ENCODE data around the gene FGD4.
"Not testable (repeated sequence)": the region's sequence is repeated elsewhere in the genome, so short reads cannot be mapped to it uniquely, and the experiment has no call there.

The FGD4 gene

DNA sequence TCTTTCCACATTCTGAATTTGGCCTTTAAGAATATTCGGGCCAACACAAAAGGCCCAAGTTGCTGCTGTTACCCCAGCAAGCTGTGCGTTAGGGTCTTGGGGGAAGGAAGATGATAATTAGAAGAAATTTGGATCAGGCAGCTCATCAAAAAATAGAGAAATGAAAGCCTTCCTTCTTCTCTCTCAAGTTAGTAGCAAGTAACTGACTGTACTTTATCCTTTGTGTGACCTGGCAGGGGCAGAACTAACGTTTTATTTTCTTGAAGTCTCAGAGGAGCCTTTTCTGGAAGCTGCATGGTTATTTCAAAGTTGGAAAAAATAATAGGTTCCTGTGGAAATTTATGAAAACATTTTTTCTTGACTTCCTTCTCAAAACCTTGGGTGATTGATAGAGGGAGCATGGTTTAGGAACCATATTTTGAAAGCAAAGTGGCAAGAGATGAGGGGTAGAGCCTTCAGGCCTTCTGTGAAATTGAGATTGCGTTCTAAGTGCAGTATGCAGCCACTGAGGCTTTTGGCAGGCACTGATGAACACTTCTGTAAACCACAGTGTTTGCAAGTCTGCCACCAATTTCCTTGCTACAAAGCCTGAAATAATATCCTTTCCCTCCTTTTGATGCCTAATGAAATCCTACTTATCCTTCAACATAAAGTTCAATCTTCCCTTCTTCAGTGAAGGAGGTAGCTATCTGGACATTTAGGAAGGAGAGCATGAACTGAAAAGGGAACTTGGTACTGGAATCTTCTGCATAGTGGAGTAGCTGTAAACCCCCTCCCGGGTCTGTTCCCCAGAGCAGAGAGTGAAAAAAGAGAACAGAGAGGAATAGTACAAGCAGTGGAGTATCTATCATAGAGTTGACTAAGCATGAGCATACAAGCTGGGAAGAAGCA is 123.2 kb downstream of the FGD4 start:
- no peak for DNase-seq (ENCODE audit: low read depth in 2 of 2)

DNA sequence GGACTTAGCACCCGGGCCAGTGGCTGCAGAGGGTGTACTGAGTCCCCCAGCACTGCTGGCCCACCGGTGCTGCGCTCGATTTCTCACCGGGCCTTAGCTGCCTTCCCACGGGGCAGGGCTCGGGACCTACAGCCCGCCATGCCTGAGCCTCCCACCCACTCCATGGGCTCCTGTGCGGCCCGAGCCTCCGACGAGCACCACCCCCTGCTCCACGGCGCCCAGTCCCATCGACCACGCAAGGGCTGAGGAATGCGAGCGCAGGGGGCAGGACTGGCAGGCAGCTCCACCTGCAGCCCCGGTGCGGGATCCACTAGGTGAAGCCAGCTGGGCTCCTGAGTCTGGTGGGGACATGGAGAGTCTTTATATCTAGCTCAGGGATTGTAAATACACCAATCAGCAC is 126.4 kb downstream of the FGD4 start:
- DNase-seq (ENCODE audit: low read depth in 2 of 2), result not testable (repeated sequence)

DNA sequence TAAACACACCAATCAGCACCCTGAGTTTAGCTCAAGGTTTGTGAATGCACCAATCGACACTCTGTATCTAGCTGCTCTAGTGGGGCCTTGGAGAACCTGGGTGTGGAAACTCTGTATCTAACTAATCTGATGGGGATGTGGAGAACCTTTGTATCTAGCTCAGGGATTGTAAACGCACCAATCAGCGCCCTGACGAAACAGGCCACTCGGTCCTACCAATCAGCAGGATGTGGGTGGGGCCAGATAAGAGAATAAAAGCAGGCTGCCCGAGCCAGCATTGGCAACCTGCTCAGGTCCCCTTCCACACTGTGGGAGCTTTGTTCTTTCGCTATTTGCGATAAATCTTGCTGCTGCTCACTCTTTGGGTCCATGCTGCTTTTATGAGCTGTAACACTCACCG is 127.0 kb downstream of the FGD4 start:
- not testable (repeated sequence) for DNase-seq (ENCODE audit: low read depth in 2 of 2)

DNA sequence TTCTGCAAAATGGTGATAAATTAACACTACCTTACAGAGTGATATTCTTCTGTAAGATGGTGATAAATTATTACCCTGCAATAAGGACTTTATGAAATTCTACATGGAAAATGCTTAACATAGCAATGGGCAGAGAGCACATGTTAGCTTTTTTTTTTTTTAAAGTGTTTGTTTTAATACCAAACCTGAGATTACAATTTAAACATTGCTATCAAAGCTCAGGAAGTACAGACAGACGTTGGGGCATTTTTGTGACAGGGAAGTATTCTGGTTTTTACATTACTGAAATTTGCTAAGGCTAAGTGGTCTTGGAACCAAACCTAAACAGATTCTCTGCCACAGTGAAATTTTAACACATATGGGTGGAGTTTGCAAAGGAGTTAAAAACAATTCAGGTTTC is 133.1 kb downstream of the FGD4 start:
- no peak for DNase-seq (ENCODE audit: low read depth in 2 of 2)

DNA sequence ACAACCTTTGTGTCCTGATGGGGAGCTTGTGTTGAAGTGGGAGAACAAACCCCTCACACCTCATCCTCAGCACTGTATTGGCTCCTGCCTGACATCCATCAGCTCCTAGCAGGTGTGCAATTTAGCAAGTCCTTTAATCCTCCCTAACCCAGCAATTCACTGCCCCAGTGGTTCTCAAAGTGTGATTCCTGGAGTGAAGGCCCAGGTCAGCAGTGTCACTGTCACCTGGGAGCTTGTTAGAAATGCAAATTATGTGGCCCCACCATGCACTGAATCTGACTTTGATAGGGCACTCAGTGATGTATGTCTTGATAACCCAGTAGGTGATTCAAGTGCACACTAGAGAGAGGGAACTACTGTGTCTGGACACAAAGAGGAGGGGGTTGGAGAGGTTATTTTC is 133.6 kb downstream of the FGD4 start:
- DNase-seq (ENCODE audit: low read depth in 2 of 2), result no peak

DNA sequence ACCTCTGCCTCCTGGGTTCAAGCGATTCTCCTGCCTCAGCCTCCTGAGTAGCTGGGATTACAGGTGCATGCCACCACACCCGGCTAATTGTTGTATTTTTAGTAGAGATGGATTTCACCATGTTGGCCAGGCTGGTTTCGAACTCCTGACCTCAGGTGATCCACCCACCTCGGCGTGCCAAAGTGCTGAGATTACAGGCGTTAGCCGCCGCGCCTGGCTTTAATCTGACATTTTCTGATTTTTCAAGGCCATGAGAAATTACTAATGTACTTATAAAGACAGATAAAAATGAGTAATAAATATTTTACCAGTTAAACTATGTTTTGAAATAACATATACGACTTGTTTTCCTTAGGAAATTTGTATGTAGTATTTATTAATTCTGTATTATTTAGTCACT is 134.1 kb downstream of the FGD4 start:
- not testable (repeated sequence) for DNase-seq (ENCODE audit: low read depth in 2 of 2)

DNA sequence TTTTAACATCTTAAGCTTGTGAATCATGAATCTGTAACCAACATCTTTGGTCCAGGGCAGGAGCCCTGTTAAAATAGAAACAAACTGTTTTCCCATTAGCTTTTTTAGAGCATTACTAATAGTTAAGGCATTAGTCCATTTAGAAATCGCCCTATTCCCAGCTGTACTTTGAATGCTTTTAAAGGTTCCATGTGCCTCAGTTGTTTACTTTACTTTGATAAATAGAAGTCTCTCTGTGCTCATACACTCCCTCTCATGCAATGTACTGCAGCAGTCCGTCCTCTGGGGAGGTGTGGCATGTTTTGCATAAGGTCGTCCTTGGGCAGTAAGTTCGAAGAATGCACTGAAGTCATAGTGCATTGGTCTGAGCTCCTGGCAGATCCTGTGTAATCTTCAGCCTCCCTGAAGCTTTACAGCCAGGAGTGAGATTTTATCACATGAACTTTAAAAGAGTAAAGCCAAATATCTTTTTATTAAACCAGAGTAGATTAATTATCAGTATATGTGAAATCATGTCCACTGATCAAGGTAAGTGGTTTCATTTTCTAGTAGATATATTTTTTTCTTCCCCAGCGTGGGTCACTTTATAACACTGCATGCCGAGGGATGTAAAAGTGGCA is 134.7 kb downstream of the FGD4 start:
- no peak for DNase-seq (ENCODE audit: low read depth in 2 of 2)

DNA sequence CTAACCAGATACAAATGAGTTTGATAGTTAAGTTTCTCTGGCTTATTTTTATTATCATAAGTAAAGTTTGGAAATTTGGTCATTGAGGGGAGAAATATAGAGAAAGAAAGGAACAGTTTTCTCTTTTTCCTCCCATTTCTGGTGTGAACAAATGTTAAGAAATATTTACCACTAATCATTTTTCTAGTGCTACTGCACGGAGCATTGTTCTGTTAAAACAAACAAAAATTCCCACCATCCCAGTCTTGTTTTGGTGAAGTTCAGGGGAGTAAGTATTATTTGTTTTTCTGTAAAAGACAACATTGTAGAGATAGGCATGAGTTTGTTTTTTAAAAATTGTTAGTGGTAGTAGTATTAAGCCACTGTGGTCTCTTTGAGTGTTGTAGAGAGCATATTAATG is 135.3 kb downstream of the FGD4 start:
- DNase-seq (ENCODE audit: low read depth in 2 of 2), result no peak

DNA sequence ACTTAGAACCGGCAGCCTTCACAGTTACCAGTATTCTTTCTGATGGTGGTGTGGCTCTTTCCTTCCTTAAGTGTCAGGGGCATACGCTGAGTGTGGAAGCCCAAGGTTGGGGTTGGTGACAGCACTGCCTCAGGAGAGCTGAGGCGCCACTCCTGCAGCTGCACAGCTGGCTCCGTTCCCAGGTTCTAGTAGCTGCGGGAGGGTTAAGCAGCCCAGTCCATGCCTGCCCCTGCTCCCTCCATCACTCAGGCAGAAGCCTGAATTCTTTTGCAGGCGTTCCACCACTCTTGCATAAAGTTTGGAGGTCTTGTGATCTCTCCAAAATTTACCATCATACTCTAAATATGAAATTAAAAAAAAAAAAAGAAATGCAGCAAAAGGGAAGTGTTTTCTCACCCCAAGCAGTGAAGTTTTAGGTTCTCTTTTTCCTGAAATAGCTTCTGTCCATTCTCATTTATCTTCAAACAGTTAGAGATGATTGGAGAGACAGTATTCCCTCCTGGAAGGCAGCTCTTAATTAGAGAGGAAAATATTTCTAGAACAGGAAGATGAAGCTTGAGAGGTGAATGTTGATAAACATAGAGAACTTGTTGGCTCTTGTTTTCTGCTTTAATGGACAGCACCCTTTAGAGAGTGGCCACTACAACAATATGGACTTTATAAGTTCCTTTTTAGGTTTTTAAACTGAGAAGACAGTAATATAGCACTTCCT is 136.1 kb downstream of the FGD4 start:
- no peak for DNase-seq (ENCODE audit: low read depth in 2 of 2)

DNA sequence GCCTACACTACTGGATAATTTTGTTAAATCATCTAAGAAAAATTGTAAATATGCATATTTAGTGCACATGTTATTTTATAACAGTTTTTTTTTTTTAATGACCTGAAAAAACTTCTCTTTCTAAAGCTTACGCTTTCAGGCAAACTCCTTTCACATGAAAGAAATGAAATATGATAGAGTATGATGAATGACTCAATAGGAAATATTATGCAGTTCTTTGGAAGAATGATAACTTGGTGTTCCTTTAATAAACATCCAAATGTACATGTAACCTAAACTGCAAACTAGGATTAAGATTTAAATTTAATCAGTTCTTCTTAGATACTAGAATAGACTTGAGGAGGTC is 136.6 kb downstream of the FGD4 start:
- DNase-seq (ENCODE audit: low read depth in 2 of 2), result no peak

DNA sequence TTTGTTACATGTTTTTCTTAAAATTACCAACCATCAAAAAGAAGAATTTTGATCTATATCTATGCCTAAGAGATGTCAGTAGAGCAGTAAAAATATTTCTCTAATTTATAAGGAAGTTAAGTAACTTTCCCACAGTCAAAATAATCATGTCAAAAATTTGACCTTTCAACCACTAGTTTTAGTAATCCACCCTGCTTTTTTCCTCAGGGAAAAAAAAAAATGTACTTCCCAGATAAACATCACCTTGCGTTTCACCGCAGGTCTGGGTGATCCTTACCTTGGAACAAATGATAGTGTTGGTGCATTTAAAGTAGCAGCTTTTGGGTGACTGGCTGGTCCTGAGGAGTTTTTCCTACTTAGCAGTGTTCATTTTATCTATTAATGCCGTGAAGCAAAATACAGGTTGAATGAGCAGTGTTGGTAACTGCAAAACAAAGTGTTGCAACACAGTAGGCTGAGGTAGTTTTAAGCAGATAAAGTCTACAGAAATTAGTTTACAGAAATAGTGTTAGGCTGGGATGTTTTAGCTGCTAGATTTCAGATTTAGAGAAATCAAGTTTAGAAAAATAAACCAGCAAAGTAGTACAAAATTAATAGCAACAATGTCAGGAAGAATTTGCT is 142.5 kb downstream of the FGD4 start:
- DNase-seq (ENCODE audit: low read depth in 2 of 2), result no peak

DNA sequence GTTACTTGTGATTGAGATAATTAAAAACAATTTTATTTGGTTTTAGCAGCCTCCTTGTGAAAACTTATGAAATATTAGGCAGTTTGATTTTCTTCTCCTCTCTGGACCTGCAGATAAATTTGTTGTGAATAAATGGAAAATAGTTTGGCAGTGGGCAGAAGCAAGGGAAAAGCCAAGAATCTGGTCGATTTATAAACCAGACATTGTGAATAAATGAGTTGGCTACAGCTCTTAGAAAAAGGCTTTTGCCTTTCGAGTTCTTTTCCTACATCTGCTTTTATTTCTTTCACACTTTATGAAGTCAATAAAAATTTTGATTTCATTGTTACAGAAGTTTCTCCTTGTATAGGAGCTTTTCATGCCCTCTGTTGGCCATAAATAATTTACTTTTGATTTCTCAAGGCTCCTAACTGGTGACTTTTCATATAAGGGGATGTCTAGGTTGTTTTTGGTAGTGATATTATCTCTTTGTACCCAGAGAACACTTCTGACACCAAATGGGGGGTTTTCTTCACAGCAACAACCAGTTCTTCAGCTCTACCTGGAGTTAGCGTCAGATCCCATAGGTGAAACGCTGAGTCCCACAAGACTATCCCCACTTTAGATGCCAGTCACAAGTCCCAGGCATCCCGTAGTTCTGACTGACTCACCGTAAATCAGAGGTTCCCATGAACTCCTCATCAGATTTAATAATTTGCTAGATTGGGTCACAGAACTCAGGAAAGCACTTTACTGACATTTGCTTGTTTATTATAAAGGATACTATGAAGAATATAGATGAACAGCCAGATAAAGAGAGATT is 143.3 kb downstream of the FGD4 start:
- DNase-seq (ENCODE audit: low read depth in 2 of 2), result no peak

DNA sequence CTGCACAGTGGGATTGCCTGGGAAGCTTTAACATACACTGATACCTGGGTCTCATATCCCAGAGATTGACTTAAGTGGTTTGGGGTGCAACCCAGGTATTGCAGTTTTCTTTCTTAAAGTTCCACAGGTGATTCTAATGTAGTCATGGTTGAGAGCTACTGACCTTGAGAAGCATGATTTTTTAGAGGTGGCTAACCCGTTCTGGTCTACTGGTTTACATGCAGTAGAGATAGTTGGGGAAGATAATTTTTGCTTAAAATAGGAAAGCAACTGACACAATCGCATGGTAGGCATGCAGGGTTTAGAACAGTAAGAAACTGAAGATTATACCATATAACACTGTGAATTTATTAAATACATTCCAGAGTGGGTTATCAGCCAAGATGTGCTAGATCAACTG is 145.5 kb downstream of the FGD4 start:
- no peak for DNase-seq (ENCODE audit: low read depth in 2 of 2)

DNA sequence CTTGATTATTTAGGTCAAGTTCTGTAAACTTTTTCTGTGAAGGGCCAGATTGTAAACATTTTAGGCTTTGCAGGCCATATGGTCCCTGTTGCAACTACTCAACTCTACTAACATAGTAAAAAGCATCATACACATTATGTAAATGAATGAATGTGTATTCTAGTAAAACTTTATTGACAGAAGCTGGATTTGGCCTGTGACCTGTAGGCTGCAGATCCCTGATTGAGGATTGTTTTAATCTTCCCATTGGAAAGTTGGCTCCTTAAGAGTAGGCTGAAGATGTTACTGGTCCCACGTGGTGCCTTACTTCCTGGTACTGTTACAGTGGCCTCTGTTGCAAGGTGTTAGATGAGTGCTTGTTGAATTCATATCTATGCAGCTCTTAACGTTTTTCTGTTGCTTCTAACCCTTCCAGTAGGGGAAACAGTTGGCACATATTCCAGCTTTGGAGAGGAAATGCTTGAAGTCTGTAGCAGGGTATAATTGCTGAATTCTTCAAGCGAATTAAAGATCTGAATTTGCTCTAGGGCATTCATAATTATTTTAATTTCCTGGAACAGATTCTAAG is 146.1 kb downstream of the FGD4 start:
- no peak for DNase-seq (ENCODE audit: low read depth in 2 of 2)

DNA sequence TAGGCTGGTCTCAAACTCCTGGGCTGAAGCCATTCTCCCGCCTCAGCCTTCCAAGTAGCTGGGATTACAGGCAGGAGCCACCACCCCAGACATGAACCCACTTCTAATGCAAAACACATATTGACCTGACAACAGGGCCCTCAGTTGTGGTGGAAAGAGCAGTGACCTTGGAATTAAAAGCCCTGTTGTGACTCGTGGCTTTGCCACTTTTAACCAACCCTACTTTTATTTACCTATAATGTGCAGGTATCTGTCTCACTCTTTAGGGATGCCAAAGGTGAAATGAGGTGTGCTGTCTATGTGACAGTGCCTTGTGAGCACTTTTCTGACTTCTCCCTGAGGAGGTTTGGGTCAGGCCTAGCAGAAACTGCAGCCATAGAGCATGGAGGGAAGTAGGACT is 146.9 kb downstream of the FGD4 start:
- no peak for DNase-seq (ENCODE audit: low read depth in 2 of 2)

DNA sequence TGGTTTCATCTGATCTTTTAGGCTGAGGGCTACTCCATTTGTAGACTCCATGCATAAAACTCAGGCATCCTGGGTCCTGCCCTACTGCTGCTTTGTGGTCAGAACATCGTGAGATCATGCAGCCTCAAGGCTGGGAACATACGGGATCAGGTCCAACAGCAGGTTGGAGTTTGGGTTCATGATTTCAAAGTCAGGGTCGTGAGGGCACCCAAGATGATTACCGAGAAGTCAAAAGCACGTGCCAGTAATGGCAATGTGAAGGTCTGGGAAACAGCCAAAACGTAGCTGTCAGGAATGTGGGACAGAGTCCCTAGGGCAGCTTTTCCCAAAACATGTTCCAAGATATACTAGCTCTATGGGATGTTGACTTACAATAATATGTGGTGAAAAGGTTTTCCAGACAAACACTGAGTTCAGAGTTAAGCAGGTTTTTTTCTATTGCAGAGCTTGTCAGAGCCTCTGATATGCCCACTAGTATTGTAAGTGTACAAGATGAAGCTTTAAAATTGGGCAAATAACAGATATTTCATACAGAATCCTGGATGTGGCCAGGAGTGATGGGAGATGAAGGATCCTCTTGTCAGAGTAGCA is 149.4 kb downstream of the FGD4 start:
- no peak for DNase-seq (ENCODE audit: low read depth in 2 of 2)

DNA sequence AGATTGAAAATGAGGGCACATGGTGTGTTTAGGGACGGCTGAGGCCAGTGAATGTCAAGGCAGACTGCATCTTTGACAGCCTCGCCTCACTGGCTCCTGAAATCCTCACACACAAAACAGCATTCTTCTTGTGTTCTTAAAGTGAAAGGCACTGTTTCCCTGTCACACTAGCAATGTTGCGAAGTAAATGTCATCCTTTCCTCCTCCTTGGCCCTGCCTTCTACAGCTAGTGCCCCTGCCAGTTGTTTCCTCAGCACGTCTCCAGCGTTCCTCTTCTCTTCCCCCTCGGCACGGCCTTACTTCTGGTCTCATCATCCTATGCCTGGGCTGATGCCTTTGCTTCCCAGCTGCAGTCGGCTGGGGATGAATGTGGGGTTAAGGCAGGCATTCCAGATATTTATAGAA is 150.3 kb downstream of the FGD4 start:
- DNase-seq (ENCODE audit: low read depth in 2 of 2), result no peak

DNA sequence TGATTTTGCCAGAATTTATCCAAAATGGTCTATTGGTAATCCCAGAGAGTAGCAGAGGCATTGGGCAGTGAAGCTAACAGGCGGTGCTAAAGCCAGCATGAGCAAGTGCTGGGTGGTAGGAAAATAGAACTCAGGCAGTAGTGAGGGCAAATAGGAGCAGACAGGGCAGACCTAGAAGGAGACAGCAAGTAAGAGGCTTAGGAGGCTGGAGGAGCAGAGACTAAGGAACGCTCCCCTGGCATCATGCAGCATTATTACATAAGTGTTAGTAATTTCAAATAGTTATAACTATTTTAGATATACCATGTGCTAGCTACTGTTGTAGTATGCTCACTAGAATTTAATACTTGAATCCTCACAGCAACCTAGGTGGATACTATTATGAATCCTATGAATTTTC is 151.7 kb downstream of the FGD4 start:
- DNase-seq (ENCODE audit: low read depth in 2 of 2), result no peak

DNA sequence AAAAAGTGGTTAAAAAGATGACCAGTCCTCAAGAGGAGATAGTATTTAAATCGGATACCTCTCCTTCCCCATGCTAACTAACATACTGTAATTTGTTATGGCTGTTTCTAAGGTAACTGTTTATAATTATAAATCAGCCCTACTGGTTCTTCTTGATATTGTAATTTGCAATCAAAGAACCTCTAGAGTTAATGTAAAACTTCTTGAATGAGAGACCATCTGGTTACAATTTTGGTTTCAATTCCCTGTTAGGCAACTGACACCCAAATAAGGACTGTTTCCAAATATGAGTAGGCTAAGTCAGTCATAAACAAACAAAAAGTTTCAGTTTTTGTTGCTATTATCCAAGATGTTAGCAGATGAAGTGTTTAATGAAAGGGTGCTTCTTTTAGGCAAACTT is 159.5 kb downstream of the FGD4 start:
- no peak for DNase-seq (ENCODE audit: low read depth in 2 of 2)

DNA sequence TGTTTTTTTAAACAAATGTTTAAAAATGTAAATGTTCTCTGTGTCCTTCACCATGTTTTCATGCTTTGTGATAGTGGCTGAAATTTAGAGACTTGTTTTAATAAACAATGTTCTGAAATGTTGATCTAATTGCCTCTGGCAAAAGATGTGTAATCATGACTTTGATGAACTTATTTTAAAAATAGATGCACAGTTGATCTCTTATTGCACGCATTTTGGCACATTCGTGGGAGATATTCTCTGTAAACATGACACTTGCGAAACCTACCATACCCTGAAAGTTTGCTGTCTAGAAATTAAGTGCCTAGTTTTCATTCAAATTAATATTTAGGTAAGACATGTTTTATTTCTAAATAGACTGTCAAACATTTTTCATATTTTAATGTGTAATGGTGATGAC is 160.1 kb downstream of the FGD4 start:
- no peak for DNase-seq (ENCODE audit: low read depth in 2 of 2)

DNA sequence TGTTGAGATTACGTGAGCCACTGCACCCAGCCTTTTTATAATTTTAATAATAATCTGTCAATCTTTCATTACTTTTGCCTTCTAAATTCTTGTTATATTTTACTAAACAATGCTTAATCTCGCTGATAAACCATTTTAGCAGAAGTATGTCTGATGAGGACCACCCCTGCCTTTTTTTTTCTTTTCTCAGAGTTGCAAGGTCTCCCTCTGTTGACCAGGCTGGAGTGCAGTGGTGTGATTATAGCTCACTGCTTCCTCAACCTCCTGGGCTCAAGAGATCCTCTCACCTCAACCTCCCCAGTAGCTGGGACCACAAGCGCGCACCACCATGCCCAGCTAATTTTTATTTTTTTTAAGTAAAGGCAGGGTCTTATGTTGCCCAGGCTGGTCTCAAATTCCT is 161.2 kb downstream of the FGD4 start:
- no peak for DNase-seq (ENCODE audit: low read depth in 2 of 2)
